HG02588 (cell line): ENCODE data around the gene SPATA7.

Source experiments
- ATAC-seq: cut with Tn5 transposase; IDR thresholded peaks from one replicate; pipeline ENCODE4 v1.9.1; 2021; ENCODE audit warnings: mild to moderate bottlenecking, moderate library complexity; ENCODE audit not compliant: unreplicated experiment

SPATA7 gene

DNA sequence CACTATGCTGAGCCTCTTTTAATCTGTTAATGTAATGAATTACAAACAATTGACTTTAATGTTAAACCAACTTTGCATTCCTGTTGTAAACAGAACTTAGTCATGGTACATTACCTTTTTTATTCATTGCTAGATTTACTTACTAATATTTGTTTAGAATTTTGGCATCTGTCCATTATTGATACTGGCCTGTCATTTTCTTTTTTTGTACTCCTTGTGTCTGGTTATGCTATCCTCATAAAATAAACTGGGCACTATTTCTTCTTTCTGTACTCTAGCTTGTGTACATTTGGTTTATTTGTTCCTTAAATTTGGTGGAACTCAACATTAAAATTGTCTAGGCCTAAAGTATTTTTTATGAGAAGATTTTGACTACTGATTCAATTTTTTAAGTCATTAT is 32.1 kb downstream of the SPATA7 start:
- no peak for ATAC-seq

DNA sequence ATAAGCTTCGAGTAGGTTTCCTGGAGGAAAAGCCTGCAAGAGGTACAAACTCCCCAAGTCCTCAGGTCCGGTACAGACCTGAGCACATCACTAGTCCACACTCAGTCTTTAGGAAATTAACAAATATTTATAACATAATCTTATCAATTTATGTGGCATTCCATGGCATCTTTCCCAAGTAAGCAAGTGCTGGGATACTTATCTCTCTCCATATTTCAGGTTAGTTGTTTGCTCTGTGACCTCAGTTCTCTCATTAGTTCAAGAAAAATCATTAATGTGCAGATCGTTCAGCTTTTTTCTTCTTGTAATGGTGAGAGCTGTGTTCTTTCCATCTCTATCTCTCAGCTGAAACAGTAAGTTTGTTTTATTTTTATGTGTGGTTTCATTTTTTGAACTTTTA is 34.7 kb downstream of the SPATA7 start:
- no peak for ATAC-seq

DNA sequence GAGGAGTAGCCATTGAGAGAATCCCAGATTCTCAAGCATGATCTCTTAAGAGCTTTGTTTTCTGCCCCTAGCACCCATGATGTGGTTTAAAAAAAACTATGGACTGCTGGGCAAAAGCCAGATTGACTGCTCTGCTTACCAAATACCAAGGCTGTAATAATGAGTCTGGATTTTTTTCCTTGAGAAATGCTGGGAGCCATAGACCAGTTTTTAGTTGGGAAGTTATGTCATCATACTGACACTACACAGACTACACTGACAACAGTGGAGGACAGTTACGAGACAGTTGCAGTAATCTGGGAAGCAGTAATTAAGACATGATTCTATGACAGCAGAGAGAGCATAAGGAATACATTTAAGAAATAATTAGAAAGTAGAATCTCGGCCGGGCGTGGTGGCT is 35.8 kb downstream of the SPATA7 start:
- ATAC-seq: no peak

DNA sequence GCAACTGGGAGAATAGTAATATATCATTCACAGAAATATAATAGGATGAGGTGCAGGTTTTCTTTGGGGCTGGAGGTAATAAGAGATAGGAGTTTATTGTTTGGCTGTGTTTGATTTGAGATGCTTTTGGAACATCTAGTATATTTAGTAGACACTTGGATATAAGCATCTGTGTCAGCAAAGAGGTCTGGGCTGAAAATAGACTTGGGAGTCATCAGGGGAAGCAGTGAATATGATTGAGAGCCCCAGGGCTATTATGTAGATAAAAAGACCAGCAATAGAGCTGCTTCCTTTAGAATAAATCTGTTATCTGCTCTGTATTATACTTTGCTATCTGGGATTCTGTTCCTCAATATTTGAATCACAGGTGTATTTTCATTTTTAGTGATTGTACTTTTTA is 36.6 kb downstream of the SPATA7 start:
- no peak for ATAC-seq

DNA sequence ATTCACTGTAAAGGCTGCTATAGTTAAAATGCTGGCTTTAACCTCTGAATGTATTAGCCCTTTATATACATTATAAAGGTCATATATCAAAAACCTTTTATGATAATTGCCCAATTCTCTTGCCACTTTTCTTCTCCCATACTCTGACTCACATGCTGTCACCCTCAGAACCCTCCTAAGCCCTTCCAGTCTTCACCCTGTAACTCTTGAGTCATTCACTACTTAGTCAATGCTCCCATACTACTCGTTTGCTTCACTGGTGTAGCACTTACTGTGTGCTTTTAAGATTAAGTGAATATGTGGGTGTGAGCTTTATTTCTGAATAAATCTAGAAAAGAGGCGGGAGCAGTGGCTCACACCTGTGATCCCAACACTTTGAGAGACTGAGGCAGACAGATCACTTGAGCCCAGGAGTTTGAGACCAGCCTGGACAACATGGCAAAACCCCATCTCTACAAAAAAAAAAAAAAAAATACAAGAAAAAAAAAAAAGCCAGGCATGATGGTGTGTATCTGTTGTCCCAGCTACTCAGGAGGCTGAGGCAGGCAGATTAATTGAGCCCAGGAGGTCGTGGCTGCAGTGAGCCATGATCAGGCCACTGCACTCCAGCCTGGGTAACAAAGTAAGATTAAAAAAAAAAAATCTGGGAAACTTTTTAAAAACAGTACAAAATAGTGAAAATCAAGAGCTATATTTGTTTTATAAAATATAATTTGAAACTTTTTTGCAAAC is 37.6 kb downstream of the SPATA7 start:
- ATAC-seq: no peak

DNA sequence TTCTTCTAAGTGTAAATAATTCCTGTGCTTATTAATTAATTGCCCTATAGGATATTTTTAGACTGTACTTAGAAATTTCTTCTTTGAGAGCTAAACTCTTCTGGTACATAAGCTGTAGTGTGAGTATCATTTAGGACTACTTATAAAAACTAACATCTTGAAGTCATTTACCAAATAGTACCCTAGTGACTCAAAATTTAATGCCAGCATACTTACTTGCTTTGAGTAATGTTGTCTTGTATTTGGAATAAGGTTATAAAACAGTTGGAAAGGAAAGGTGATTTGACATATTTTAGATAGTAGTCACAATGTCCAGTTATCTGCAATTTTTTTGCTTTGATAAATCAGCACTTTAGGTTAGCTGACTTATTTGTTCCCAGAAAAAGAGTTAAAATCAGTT is 39.1 kb downstream of the SPATA7 start:
- ATAC-seq: no peak

DNA sequence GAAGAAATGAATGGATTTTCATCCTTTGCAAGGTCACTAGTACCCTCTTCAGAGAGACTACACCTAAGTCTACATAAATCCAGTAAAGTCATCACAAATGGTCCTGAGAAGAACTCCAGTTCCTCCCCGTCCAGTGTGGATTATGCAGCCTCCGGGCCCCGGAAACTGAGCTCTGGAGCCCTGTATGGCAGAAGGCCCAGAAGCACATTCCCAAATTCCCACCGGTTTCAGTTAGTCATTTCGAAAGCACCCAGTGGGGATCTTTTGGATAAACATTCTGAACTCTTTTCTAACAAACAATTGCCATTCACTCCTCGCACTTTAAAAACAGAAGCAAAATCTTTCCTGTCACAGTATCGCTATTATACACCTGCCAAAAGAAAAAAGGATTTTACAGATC is 40.8 kb downstream of the SPATA7 start:
- no peak for ATAC-seq

DNA sequence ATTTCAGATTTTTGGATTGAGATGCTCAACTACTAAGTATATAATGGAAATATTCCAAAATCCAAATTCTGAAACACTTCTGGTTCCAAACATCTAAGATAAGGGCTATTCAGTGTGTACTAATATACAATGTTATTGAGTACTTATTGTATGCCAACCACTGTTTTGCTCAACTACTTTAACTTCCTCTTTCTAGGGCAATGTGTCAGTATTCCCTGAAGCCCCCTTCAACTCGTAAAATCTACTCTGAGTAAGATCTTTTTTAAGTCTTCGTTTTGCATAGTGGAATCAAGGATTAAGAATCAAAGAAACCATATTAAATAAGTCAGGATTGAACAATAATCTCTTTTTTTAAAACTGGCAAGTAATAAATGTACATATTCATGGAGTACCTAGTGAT is 45.5 kb downstream of the SPATA7 start:
- ATAC-seq: no peak

DNA sequence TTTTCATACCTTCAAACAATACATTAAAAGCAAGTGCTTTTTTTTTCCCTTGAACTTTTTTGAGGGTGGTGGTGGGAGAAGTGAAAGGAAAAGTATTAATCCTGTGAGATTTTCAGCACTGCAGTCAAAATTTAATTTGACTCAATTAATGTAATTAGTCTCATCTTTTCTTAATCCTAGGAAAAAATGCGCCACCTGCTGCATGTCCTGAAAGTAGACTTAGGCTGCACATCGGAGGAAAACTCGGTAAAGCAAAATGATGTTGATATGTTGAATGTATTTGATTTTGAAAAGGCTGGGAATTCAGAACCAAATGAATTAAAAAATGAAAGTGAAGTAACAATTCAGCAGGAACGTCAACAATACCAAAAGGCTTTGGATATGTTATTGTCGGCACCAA is 52.2 kb downstream of the SPATA7 start:
- ATAC-seq: no peak

DNA sequence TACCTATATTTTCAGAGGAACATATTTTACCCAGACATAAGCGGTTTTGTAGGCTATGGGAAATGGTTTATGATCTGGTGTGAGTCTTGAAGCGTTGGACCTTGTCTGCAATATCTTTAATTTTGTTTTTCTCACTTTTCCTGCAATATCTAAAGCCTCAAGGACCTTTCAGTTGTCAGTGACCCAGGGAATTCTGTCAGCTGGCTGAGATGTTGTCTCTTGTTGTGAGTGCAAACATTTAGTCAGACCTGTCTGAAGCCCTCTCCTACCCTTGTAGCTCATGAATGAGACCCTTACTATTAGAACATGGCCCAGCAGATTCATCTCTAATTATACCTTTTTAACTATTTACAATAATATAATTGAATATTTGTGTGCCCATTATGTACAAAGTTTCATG is 53.6 kb downstream of the SPATA7 start:
- ATAC-seq: no peak

DNA sequence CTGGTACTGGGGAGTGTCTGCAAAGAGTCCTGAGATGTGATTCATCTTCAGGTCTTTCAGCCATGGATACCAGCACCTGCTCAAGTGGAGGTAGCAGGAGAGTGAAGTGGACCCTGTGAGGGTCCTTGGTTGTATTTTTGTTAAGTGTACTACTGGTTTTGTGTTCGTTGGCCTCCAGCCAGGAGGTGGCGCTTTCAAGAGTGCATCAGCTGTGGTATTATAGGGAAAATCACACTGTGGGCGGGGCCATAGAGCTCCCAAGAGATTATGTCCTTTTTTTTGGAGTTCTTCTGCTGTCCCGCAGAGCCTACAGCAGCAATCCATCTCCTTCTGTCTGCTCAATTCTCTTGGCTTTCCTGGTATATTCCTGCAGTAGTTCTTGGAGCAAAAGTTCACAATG is 66.8 kb downstream of the SPATA7 start:
- ATAC-seq: no peak

DNA sequence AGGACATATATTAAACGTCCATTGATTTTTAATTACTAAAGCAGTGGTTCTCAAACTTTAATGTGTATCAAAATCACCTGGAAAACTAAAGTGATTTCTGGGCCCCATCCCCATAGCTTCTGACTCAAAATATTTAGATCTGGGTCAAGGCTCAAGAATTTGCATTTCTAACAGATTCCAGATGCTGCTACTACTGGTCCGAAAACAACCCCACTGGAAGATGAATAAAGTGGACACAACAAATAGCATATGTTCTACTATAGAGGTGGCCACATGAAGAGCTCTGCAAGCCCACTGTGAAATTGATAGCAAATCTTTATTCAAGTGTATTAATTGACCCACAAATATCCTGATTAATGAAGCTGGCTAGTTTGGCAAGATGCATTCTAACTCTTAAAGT is 69.4 kb downstream of the SPATA7 start:
- ATAC-seq: no peak

DNA sequence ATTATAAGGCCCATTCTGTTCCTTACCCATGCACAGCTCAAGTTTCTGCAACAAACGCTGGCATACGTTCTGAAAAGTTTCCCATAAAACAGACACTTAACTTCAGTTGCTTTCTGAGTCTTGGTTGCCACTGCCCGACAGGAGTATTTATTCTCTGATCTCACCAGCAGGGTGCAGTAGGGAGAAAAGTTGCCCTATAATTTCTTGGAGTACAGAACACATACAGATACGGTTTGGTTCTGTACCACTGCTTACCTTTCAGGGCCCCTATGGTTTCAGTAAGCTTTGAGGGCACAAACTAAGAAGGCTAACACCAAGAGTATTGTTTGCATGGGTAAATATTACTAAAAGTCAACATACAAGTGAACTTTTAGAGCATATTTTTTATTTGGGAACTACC is 77.9 kb downstream of the SPATA7 start:
- ATAC-seq: no peak

DNA sequence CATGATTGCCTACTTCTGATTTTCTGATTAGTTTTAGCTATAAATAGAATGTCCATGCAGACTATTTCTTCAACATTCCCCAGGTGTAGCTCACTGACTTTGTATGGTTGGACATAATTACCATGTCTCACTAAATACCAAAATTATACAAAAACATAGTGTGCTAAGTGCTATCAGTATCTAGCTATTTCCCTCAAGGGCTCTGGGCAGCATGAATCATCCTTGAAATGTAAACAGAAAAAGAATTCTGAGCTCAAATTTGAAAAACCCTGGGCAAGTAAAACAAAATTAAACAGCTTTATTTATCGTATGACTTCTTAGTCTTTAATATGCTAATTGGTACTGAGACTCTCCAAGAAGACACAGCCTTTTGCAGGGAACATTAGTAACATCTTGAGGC is 82.9 kb downstream of the SPATA7 start:
- no peak for ATAC-seq

DNA sequence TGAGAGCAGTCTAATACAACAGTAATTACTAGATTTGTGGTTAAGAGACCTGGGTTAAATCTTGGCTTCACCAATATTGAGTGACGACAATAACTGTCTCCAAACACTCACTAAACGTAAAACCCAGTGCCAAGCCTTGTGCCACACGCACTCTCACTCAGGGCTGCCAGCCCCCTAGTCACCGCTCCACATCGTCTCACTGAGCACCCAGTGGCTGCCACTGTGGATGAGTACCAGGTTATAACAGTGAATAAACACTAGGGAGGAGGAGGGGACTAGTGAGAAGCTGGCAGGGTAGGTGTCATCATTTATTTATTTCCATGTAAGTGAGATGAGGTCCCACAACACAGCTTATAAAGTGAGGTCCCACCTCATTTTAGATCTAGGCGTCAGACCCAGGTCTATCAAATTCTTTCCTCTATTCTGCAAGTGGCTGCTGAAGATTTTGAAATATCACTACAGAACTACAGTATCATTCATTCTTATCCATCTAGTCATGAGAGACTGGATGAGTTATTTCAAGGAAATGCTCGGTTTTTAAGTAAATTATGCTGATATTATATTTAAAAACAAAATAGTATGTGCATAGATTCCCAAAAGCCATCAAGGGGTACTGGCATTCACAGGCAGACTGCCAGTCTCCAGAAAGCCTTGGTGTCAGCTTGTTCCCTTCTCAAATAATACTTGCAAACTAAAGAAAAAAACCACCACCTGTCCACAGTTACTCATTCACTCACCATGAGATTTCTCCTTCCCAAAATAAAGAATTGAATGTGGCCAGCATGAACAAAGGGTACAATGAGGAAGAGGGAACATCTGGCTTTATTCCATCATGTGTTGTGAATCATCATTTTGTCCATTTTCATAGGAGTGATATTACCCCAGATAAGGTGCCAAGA is 85.3 kb downstream of the SPATA7 start:
- ATAC-seq: no peak

DNA sequence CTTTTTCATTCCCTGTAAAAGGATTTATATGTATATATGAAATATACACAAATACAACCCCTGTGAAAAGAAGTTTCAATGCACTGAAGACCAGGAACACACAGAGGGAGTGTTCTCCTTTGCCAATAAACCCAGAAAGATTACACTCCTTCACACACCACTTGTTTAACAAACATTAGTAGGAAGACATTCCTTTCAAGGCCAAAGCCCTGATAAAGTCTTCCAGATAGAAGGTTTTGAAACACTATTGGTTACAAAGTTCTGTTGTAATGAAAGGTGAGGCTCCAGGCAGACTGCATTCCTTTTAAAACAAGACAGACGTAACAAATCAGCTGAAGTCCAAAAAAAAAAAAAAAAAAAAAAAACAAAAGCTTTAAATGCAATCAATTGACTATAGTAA is 88.3 kb downstream of the SPATA7 start:
- ATAC-seq: no peak

DNA sequence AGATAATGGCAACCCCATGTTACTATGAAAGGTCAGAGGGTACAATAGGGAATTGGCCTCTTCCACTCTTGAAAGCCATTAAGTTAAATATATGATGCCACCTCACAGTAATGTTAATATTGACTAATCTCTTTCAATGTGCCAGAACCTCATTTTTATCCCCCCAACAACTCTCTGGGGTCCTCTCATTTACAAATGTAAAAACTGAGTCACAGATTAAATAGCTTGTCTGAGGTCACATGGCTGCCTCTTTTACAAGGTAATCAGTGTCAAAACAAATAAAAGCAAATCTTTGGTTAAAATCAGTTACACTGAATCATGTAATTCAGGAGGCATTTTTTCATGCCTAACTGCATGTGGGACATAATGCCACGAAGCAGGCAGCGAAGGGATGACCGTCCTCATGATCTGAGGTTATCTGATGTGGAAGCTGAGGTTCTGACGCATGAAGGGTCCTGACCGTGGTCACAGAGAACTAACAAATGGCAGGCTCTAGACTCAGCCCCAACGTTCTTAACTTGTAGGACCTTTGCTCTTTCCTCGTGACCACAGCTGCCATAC is 90.8 kb downstream of the SPATA7 start:
- no peak for ATAC-seq

DNA sequence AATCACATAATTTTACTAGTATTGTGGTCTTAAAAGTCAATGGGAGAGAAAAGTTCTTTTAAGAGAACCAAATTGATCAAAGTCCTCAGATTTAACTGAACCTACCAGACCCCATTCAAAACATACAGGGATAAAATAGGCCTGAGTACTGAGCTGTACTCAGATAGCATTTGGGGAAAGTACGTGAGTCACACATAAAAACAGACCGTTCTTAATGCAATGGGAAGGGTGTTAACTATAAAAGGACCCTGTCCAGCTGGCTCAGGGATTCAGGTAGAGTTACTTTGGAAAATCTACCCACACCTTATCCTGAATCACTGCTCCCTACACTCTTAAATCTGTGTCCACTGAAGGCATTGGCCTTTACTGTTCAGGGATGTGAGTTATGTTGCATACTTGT is 91.4 kb downstream of the SPATA7 start:
- ATAC-seq: no peak

DNA sequence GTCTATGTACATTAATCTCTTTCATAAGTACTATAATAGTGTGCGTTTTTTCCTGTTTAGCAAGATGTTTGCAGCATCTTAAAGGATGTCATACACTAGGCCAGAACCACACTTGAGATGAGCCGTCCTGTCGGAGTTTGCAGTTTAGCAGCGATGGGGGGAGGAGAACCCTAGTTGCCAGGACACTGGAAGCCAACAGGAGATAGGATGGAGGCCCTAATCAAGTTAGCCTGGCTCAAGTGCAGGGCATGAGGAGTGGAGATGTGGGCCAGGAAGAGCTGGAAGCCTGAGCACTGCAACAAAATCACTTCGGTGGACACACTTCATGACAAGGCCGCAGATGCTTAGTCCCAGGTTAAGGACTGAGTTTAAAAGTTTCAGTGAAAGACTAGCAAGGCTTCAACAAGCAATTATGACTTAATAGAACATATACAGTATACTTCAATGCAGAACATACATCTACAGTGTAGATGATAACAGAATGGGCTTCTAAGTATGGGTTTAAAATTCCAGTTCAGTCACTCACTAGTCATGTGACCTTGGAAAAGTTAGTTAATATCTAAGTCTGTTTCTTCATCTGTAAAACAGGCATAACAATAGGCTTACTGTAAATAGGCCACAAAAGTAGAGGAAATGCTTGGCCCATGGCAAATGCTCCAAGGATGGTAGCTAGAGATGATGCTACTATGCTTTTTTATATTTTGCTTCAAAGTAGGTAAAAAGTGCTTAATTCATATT is 92.2 kb downstream of the SPATA7 start:
- ATAC-seq: no peak

DNA sequence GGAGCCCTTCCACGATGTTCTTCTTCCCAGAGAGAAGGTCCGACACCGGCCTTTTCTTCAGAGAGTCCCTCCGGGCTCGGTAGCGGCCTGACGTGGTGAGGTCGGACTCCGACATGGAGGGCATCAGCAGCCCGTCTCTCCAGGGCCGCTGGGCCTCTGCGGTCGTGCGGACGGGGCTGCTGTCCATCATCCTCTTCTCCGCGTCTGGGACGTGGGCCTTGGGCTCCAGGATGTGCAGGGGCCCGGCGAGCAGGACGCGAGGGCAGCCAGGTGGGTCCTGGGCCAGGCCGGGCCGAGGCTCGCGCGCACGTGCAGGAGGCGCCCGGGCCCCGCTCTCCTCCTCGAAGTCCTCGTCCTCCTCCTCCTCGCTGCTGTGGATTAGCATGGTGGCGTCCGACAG is 93.5 kb downstream of the SPATA7 start:
- no peak for ATAC-seq

DNA sequence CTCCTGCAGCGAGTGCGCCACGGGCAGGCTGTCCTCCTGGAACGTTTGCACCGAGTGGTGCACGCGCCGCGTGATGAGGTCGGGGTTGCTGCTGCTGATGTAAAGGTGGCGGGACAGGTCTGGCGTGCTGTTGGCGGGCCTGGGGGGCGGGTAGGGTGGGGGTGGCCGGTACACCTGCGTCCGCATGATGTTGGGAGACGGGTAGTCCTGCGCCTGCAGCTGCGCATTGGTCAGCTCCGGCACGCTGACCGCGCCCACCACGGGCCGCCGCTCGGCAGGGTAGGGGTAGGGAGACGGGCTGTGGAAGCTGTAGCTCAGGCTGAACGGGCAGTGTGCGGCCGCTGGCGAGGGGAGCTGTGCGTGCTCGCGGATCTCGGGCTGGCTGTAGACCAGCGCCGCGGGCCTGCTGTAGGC is 94.1 kb downstream of the SPATA7 start:
- no peak for ATAC-seq
